HG02678 (cell line): ENCODE results near the gene EML1.

Experiments
- ATAC-seq: cut with Tn5 transposase; IDR thresholded peaks from one replicate; pipeline ENCODE4 v1.9.1; 2021; ENCODE audit warnings: mild to moderate bottlenecking, moderate library complexity; ENCODE audit not compliant: unreplicated experiment

Gene EML1

GRCh38 chr14:99952453-99952852, 159.2 kb downstream of the EML1 start:
- no peak for ATAC-seq

- no peak for ATAC-seq
These were observed 162.7 kb downstream of the EML1 start for GRCh38 chr14:99955826-99956455.

- ATAC-seq, result no peak
These were observed 165.2 kb downstream of the EML1 start for GRCh38 chr14:99958380-99958779.

GRCh38 chr14:99961826-99962518, 168.8 kb downstream of the EML1 start:
- no peak for ATAC-seq

GRCh38 chr14:99964979-99965378, 171.8 kb downstream of the EML1 start:
- ATAC-seq, result no peak

GRCh38 chr14:99966037-99966835, 173.0 kb downstream of the EML1 start:
- ATAC-seq, result no peak

GRCh38 chr14:99966912-99967311, 173.7 kb downstream of the EML1 start:
- ATAC-seq, result no peak

GRCh38 chr14:99968191-99968920, 175.1 kb downstream of the EML1 start:
- no peak for ATAC-seq

- ATAC-seq, result no peak
These were observed 175.7 kb downstream of the EML1 start for GRCh38 chr14:99968941-99969340.

GRCh38 chr14:99969673-99970322, 176.6 kb downstream of the EML1 start:
- ATAC-seq, result no peak

GRCh38 chr14:99971087-99971940, 178.1 kb downstream of the EML1 start:
- ATAC-seq, result peak; percentile 77

- ATAC-seq, result peak; percentile 15
These were observed 178.9 kb downstream of the EML1 start for GRCh38 chr14:99971941-99972747.

GRCh38 chr14:99972748-99973466, 179.7 kb downstream of the EML1 start:
- no peak for ATAC-seq

GRCh38 chr14:99975190-99975589, 182.0 kb downstream of the EML1 start:
- ATAC-seq, result no peak

- no peak for ATAC-seq
These were observed 182.8 kb downstream of the EML1 start for GRCh38 chr14:99976021-99976420.

GRCh38 chr14:99976681-99977080, 183.5 kb downstream of the EML1 start:
- ATAC-seq, result no peak

- no peak for ATAC-seq
These were observed 187.1 kb downstream of the EML1 start for GRCh38 chr14:99980299-99980698.

GRCh38 chr14:99981806-99982205, 188.6 kb downstream of the EML1 start:
- no peak for ATAC-seq
